Central memory CD4-positive, alpha-beta T cell (primary cell): ENCODE data around the gene TAS2R8.
"Not testable (repeated sequence)": the region's sequence is repeated elsewhere in the genome, so short reads cannot be mapped to it uniquely, and the experiment has no call there.

ENCODE experiments used
- DNase-seq: peaks from one replicate; pipeline ENCODE4 v3.0.0; 2022
- total RNA-seq, 3 experiments: gene quantifications; one replicate each; lab custom pipeline; 2026; lab: John Stamatoyannopoulos, UW

The TAS2R8 gene
- total RNA-seq, result 0 to 0.19 (median 0) reads per million in 3 experiments

GRCh38 chr12:10807186-10807585 is at the start of gene TAS2R8:
Gene TAS2R8, minus strand, starts transcription at chr12:10807286. Its CDS starts 306 bp downstream, at chr12:10806980.
- DNase-seq, result no peak

DNA sequence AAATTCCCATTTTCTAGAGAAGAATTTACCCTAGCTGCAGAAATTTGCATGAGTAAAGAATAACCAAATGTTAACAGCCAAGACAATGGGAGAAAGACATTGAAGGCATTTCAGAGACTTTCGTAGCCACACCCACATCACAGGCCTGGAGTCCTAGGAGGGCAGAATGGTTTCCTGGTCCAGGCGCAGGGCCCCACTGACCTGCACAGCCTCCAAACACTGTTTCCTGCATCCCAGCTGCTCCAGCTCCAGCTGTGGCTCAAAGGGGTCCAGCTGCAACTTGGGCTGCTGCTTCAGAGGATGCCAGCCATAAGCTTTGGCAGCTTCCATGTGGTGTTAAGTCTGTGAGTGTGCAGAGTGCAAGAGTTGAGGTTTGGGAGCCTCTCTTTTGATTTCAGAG is 48.7 kb upstream of the TAS2R8 start:
- DNase-seq, result no peak

DNA sequence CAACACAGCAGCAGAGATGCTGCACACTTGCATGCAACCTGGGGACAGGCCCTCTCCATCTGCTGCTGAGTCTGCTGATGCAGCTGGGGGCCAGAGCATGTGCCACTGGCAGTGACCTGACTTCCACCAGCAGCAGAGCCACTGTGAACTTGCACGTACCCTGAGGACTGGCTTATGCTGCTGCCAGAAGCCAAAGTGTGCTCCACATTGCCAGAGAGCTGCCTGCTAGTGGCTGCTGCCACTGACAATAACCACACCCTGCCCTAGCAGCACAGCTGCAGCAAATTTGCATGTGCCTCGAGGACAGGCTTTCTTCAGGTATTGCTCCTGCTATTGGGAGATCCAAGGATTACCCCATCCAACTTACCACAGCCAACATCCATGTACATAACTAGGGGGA is 46.7 kb upstream of the TAS2R8 start:
- no peak for DNase-seq

DNA sequence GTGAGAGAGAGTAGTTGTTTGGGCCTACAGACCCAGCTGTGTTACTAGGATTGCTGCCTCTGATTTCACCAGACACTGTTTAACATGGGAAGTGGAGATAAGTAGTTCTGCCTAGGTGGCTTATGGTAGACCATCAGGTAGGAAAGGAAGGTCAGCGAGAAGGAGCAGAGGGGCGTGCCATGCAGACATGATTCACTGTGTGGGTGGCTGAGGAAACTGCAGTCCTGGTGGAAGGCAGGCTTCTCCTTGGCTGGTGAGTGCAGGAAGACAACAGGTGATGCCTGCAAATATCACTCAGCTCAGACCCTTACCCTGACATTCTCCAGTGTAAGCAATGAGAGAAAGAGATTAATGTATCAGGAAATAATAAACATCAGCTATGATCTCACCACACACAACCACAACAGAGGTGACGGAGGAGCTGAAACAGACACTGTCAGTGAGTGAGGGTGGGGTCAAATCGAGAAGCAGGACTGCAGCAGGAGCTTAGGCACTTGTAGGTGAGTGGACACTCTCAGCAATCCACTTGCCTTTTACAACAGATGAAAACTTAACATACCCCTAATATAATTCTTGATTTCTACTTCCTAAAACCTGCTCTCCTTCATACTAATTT is 44.3 kb upstream of the TAS2R8 start:
- no peak for DNase-seq

GRCh38 chr12:10849425-10849878 is 42.4 kb upstream of the TAS2R8 start, which contains the start of gene PRR4:
Gene PRR4, minus strand, starts transcription at chr12:10849475. Its CDS starts 38 bp downstream, at chr12:10849437.
- peak; percentile 44 for DNase-seq

GRCh38 chr12:10847744-10848143 is 40.7 kb upstream of the TAS2R8 start:
- no peak for DNase-seq

DNA sequence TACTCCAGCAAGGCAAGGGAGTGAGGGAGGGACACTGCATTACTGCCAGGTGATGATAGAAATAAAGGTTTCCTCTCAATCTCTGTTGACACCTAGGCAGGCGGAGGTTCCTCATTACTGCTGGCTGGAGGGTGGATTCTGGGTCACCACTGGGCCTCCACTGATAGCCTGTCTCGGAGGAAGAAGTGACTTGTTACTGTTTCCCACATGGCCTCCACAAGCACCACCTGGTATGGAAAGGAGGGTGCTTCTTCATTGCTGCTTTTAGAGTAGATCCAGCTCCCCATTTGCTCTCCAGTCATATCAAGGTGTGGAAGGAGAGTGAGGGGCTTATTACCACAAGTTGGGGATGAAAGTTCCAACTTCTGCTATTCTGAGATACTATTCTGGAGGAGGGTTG is 35.8 kb upstream of the TAS2R8 start:
- no peak for DNase-seq

DNA sequence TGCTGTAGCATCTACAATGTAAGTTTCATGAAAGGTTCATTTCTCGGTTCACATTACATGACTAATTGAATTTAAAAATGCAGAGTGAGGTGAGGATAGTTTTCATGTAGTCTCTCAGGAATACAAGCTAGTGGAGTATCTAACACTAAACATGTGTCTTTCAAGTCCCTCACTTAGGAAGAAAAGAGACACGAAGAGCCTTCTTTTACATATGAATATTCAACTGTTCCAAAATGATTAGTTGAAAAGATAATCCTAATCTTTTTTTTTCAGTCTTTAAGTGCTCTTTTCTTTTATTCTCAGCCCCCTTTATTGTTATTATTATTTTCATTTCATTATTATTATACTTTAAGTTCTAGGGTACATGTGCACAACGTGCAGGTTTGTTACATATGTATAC is 31.4 kb upstream of the TAS2R8 start:
- DNase-seq, result no peak

DNA sequence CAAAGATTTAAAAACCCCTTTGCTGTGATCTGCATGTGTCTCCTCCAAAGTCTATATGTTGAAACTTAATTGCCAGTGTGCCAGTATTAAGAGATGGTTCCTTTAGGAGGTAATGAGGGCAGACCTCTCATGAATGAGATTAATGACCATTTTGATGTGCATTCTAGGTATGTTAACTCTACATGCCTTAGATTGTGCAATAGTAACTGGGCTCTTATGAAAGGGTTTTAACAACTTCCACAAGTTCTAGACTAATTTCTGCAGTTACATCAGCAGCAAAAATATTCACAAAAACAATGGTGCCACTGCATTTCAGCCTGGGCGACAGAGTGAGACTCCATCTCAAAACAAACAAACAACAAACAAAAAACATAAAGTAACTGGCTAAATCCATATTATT is 22.9 kb upstream of the TAS2R8 start:
- DNase-seq, result no peak

DNA sequence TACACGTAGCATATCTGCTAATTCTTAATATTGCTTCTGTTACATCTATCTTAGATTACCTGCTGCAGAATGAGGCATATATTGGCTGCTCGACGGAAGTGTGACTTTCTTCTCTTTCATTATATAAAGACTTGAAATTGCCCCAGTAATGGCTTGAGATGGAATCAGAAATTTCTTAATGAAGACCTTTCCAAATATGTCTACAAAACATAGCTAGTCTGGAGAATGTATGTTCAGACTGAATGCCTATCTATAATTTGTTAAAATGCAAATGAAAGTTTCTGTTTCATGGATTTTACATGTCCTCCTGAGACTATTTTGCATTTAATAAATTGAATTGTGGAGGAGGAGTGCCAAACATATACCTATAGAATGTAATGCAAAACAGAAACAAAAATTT is 19.2 kb upstream of the TAS2R8 start, which contains the start of gene TAS2R10:
Gene TAS2R10 (minus strand): TSS at position 101 of the 400 bp plus-strand sequence. CDS start 89 bp downstream, at position 12.
- DNase-seq, result no peak

DNA sequence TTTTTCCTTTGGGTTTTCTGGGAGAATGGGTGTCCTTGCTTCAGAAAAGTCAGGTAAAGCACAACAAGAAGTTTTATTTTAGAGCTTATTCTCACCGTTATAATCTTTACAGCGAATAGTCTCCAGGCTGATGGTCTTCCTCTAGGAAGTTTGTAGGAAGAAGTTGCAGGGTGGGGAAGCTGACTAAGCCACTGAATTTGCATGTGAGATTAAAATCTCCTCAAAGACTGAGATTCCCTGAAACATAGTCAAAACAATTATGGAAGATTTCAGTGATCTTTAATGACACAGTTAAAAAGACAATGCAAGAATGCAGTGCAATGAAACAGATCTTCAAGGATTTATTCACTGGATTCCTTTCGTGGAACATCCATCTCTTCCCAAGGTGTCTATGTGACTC is 17.9 kb upstream of the TAS2R8 start:
- DNase-seq, result no peak

DNA sequence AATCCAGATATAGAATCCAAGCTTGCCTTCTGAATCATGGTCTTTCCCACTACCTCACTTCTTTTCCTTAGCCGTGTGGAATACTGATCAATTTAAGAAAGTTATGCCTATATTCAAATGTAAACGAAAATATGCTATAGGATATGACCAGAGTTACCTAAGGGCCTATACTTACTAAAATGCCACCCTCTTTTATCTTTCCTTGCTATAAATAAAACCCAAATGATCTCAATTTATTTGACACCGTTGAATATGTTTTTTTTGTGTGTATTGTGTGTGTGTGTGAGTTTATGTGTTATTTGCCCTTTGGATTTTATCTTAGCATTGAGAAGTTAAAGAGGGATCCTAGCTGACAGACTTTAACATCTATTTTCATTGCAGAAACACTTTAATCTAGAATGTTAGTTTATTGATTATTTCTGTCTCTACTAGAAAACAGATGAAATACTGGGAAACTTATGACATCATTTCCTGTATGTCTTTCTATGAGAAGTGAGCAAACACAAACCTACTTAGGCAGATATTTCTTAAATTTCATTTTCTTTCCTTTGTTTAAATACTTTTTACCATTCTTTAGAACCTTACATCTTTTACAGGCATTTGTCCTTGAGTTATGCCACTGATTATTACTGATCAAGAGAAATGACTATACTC is 4.9 kb upstream of the TAS2R8 start:
- DNase-seq, result no peak

DNA sequence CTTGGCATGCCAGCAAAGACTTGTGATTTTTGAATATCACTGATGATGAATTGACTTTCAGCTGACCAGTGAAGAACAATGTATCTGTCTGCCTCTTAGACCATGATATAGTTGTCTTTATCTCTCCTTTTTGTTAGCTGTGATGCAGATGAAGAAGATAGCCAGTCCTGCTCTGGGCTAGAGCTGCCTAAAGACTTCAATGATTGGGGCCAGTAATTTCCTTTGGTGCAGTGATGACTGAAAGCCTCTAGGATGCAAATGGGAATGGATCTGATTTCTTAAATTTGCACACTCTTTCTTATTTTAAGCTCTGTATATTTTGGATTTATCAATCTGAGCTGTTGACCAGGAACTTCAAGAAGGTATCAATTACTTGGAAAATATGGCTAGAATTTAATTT is 3.0 kb upstream of the TAS2R8 start, which contains the start of gene TAS2R9:
Gene TAS2R9 (minus strand): TSS at position 101 of the 400 bp plus-strand sequence. CDS start 93 bp downstream, at position 8.
- no peak for DNase-seq

DNA sequence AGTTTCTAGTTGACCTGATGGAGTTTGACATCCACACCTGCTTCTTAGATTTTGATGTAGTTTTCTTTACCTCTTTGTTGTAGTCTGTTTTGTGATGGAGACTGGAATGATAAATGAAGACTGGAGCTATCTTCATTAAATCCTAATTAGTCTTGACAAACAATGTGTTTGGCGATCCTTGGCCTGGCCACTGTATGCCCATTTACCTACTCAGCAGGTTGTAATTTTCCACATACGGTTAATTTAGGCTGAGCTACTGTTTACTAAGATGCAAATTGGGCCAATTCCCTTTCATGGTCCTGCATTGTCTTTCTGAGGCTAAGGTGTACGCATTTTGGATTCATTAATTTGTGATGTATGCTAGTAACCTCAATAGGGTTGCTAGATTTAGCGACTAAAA is 4.5 kb downstream of the TAS2R8 start, which contains the start of gene TAS2R7:
Gene TAS2R7 (minus strand): TSS at position 41 of the 400 bp plus-strand sequence. CDS start 57 bp downstream, outside the sequence.
- DNase-seq, result no peak

DNA sequence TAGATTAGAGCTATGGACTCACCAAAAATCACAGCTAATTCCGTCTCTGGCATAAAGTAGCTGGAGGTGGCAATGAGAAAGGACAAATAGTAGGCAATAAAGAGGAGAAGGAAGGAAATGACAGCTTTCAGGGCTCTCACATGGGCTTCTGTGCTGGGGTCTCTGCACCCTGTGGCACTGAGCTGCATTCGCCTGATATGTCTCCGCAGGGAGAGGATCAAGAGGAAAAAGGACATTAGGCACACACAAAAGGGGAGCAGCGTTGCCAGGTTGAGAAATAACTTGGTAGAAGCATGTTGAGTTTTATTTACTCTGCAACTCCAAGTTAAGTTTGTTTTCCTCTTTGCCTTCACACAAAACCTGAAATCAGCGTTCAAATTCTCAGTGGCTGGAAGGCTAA is 5.3 kb downstream of the TAS2R8 start:
- no peak for DNase-seq

DNA sequence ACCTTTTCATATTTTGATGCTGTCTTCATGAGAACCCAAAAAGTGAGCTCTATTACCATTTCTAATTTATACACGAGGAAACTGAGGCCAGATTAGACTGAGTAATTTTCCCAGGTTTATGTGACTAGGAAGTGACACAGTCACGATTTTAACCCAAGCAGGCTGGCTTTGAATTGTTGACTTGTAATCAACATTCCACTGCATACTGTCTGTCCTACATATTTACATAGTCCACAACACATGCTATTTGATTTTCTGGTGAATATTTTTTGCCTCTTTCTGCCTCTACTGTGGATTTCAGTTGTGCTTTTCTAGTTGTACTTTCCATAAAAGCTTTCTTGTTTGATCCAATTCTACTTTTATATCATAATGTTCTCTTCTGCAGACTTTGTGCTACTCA is 12.9 kb downstream of the TAS2R8 start:
- no peak for DNase-seq

DNA sequence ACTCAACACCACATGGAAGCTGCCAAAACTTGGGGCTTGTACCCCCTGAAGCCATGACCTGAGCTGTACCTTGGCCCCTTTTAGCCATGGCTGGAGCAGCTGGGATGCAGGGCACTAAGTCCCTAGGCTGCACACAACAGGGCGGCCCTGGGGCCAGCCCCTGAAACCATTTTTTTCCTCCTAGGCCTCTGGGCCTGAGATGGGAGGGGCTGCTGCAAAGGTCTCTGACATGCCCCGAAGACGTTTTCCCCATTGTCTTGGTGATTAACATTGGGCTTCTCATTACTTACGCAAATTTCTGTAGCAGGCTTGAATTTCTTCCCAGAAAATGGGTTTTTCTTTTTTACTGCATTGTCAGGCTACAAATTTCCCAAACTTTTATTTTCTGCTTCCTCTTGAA is 15.3 kb downstream of the TAS2R8 start:
- not testable (repeated sequence) for DNase-seq

- DNase-seq, result no peak
Observed at GRCh38 chr12:10783252-10783651, 23.8 kb downstream of the TAS2R8 start.

GRCh38 chr12:10779103-10779502 is 28.0 kb downstream of the TAS2R8 start:
- DNase-seq, result no peak

- DNase-seq, result peak; percentile 38
Observed at GRCh38 chr12:10771132-10771733, 35.9 kb downstream of the TAS2R8 start.

DNA sequence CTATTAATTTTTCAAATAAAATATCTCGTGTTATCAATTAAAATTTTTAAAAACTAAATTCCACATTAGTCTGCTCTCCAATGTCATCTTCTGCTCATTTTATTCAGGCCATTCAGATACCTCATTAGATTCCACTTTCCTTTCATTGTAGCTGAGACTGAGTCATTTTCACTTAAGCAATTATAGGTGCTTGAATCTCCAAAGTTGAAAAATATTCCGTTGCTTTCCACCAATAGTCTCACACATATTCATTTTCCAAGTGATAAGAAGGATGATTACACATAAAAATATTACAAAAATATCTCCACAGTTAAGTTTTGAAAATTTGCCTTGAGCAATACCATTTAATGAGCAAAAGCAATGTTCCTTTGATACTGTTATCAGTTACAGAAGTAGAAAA is 47.4 kb downstream of the TAS2R8 start:
- DNase-seq, result no peak

DNA sequence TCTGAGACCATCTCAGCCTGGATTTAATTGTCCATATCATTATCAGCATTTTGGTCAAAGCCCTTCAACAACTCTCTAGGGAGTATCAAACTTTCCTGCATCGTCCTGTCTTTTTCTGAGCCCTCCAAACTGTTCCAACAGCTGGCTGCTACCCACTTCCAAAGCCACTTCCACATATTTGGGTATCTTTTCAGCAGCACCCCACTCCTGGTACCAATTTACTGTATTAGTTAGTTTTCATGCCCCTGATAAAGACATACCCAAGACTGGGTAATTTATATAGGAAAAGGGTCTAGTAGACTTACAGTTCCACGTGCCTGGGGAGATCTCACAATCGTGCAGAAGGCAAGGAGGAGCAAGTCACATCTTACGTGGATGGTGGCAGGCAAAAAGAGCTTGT is 50.9 kb downstream of the TAS2R8 start:
- no peak for DNase-seq
